Middle frontal gyrus (tissue), 1 donor: ENCODE data around the gene STH.

Experiments
- DNase-seq: peaks from one replicate; pipeline ENCODE4 v3.0.0-alpha.2; 2015; ENCODE audit warnings: low spot score; ENCODE audit errors: extremely low spot score

Gene STH

DNA sequence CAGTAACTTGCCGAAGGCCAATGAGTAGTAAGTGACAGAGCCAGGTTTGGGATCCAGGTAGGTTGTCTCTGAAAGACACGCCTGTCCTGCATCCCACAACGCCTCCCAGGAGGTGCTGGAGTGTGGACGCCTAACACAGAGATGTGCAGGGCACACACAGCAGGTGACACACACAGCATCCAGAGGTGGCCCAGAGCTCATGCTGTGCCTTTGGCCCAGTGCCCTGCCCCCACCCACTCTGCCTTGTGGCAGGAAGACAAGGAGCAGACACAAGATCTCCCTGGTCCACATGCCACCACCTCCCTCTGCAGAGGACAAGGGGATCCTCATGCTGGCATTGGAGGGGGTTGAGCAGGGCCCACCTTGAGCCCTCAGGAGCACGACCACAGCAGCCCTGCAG lies 14.7 kb upstream of the STH start:
- no peak for DNase-seq

DNA sequence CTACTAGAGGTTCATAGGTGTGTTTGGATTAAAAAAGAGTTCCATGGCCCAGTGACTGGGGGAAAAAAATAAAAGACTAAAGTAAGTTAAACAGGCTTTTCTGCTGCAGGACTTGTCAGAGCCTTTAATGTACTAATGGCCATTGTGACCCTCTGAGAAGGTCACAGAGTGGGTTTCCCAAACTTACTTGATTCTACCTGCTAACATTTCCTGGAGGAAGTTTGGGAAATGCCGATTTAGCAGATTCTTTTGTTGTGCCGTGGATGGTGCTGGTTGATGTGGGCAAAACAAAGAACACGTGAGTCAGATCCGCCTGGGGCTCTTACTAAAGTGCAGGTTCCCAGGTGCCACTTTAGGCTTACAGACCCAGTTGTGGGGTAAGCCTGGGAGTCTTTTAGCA lies 13.6 kb upstream of the STH start:
- no peak for DNase-seq

- DNase-seq = no peak
These were observed 13.0 kb upstream of the STH start for GRCh38 chr17:45986056-45986455.

GRCh38 chr17:45987706-45988105 lies 11.3 kb upstream of the STH start:
- DNase-seq = no peak

DNA sequence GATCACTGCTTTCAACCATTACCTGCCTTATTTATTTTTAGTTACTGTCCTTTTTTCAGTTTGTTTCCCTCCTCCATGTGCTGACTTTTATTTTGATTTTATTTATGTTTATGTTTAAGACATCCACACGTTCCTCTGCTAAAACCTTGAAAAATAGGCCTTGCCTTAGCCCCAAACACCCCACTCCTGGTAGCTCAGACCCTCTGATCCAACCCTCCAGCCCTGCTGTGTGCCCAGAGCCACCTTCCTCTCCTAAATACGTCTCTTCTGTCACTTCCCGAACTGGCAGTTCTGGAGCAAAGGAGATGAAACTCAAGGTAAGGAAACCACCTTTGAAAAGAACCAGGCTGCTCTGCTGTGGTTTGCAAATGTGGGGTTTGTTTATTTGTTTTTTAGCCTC lies 9.3 kb upstream of the STH start:
- DNase-seq = no peak

DNA sequence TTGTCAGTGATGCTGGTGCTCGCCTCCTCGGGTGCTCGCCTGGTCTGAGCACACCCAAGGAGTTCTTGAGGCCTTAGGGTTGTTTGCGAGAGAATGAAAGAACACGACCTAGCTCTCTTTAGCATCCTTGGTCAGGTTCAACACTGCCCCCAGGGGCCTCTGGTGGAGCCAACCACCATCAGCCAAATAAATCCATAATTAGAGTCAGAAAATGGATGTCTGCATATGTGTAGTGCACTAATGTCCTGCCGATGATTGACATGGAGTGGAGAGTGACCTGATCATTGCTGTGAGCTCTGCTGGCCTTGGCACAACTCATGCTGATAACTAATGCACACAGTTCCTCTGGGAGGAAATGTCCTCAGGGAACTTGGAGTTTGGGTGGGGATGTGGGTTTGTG lies 8.2 kb upstream of the STH start:
- DNase-seq = no peak

DNA sequence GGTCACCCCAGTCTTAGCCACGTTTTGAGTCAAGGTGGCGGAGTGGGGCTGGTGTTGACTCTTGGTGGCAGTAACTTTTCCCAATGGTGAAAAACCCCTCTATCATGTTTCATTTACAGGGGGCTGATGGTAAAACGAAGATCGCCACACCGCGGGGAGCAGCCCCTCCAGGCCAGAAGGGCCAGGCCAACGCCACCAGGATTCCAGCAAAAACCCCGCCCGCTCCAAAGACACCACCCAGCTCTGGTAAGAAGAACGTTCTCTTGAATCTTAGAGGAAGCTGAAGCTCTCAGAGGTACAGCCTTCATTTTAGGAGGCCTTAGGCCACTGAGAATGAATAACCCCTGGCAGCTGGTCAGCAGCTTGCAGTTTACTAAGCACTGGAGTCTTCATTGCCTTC lies 7.7 kb upstream of the STH start:
- no peak for DNase-seq

DNA sequence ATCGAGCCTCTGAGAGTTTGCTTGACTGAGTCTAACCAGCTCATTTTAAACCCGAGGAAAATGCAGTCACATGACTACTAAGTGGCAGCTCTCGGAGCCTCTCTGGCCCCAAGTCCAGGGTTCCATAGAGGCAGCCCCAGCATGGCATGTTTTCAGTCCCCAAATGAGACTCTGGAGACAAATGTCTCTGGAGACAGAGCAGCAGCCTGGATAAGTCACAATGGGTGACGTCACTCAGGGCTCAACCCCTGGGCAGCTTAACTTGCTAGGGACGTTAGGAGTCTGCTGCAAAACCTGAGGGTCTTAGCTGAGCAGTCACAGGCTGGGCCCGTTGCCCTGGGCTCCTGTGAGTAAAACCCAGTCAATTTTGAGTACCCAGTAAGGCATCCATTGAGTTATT lies 6.9 kb upstream of the STH start:
- no peak for DNase-seq

GRCh38 chr17:45992904-45993303 lies 6.1 kb upstream of the STH start:
- no peak for DNase-seq

GRCh38 chr17:45993962-45994627 lies 5.0 kb upstream of the STH start:
- no peak for DNase-seq

GRCh38 chr17:45994987-45995386 lies 4.1 kb upstream of the STH start:
- no peak for DNase-seq

- DNase-seq = no peak
These were observed 3.3 kb upstream of the STH start for GRCh38 chr17:45995627-45996270.

GRCh38 chr17:45996282-45996937 lies 2.6 kb upstream of the STH start:
- DNase-seq = no peak

DNA sequence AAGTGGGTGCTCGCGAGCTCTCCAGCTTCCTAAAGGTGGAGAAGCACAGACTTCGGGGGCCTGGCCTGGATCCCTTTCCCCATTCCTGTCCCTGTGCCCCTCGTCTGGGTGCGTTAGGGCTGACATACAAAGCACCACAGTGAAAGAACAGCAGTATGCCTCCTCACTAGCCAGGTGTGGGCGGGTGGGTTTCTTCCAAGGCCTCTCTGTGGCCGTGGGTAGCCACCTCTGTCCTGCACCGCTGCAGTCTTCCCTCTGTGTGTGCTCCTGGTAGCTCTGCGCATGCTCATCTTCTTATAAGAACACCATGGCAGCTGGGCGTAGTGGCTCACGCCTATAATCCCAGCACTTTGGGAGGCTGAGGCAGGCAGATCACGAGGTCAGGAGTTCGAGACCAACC lies 1.9 kb upstream of the STH start:
- DNase-seq = no peak

GRCh38 chr17:45997624-45998023 lies 1.4 kb upstream of the STH start:
- no peak for DNase-seq

DNA sequence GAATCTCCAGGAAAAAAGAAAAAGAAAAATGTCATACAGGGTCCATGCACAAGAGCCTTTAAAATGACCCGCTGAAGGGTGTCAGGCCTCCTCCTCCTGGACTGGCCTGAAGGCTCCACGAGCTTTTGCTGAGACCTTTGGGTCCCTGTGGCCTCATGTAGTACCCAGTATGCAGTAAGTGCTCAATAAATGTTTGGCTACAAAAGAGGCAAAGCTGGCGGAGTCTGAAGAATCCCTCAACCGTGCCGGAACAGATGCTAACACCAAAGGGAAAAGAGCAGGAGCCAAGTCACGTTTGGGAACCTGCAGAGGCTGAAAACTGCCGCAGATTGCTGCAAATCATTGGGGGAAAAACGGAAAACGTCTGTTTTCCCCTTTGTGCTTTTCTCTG lies 845 bp downstream of the STH start:
- no peak for DNase-seq

- no peak for DNase-seq
These were observed 1.2 kb downstream of the STH start for GRCh38 chr17:46000292-46000691.

DNA sequence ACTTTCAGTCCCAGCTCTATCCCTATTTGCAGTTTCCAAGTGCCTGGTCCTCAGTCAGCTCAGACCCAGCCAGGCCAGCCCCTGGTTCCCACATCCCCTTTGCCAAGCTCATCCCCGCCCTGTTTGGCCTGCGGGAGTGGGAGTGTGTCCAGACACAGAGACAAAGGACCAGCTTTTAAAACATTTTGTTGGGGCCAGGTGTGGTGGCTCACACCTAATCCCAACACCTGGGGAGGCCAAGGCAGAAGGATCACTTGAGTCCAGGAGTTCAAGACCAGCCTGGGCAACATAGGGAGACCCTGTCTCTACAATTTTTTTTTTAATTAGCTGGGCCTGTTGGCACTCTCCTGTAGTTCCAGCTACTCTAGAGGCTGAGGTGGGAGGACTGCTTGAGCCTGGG lies 1.7 kb downstream of the STH start:
- no peak for DNase-seq

GRCh38 chr17:46001390-46002310 lies 2.6 kb downstream of the STH start:
- no peak for DNase-seq

- peak; percentile 51 for DNase-seq
These were observed 3.4 kb downstream of the STH start for GRCh38 chr17:46002311-46002972.

DNA sequence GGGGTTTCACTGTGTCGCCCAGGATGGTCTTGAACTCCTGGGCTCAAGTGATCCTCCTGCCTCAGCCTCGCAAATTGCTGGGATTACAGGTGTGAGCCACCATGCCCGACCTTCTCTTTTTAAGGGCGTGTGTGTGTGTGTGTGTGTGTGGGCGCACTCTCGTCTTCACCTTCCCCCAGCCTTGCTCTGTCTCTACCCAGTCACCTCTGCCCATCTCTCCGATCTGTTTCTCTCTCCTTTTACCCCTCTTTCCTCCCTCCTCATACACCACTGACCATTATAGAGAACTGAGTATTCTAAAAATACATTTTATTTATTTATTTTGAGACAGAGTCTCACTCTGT lies 3.9 kb downstream of the STH start:
- no peak for DNase-seq
